K562 (cell line): ENCODE measurements around the gene SLC17A9. TPM values are rescaled to one million over a fixed set of nuclear protein-coding genes. Genes with fewer than 3 reads are reported as not detected.
A peak's percentile ranks its signal among the peaks of the same experiment; 100 is the strongest.

ENCODE experiments used
- ASH1L ChIP-seq: fragments of 450-650 bp; IDR thresholded peaks from 2 replicates; pipeline ENCODE4 v1.6.1; 2018; ENCODE audit warnings: borderline replicate concordance, mild to moderate bottlenecking, low read depth; ENCODE audit not compliant: partially characterized antibody
- CAMTA2 ChIP-seq: fragments of 250-450 bp; sonication (Bioruptor Pico); conservative IDR thresholded peaks from 2 replicates; pipeline ENCODE4 v1.5.1; 2022
- CBFB ChIP-seq: sonication (generic); formaldehyde crosslinking; IDR thresholded peaks from 2 replicates; pipeline ENCODE4 v1.4.0; 2020; ENCODE audit warnings: mild to moderate bottlenecking, missing genetic modification reagents
- COPS2 ChIP-seq: fragments of 450-650 bp; conservative IDR thresholded peaks from 2 replicates; pipeline ENCODE4 v1.6.1; 2016; ENCODE audit warnings: mild to moderate bottlenecking, moderate library complexity
- CREB1 ChIP-seq, 2 experiments: sonication (generic) in 1 of 2; formaldehyde crosslinking in 1 of 2; IDR thresholded peaks; 2 replicates each; pipeline versions ENCODE4 v1.6.1 to v1.8.0; 2012 to 2022; ENCODE audit warnings: inconsistent platforms in 1 of 2, mild to moderate bottlenecking in 1 of 2, missing genetic modification reagents in 1 of 2, moderate library complexity in 1 of 2
- E2F5 ChIP-seq: sonication (generic); formaldehyde crosslinking; IDR thresholded peaks from 2 replicates; pipeline ENCODE4 v1.8.0; 2022; ENCODE audit warnings: mild to moderate bottlenecking, missing genetic modification reagents
- ELF4 ChIP-seq: fragments of 450-650 bp; formaldehyde crosslinking; IDR thresholded peaks from 2 replicates; pipeline ENCODE4 v1.4.0; 2022; ENCODE audit warnings: missing genetic modification characterization
- FUS ChIP-seq: fragments of 200-400 bp; formaldehyde crosslinking; optimal IDR thresholded peaks from 2 replicates; pipeline ENCODE3; 2017; ENCODE audit warnings: low read depth, low read length
- NFATC3 ChIP-seq: fragments of 450-650 bp; IDR thresholded peaks from 2 replicates; pipeline ENCODE4 v1.6.1; 2017; ENCODE audit warnings: mild to moderate bottlenecking
- NR2F6 ChIP-seq: fragments of 450-650 bp; formaldehyde crosslinking; IDR thresholded peaks from 2 replicates; pipeline ENCODE4 v1.4.0; 2020; ENCODE audit warnings: mild to moderate bottlenecking
- POLR3A ChIP-seq: IDR thresholded peaks from 2 replicates; pipeline ENCODE4 v1.6.1; 2011; ENCODE audit warnings: borderline replicate concordance, mild to moderate bottlenecking, moderate library complexity; ENCODE audit not compliant: insufficient read length, insufficient read depth; ENCODE audit errors: extremely low read depth
- RCOR1 ChIP-seq, 2 experiments: IDR thresholded peaks; 2 replicates each; pipeline ENCODE4 v1.6.1; 2012; ENCODE audit warnings: low read depth in 2 of 2, low read length in 2 of 2, borderline replicate concordance in 1 of 2, improper control_type of control experiment in 1 of 2
- SMARCA4 ChIP-seq: fragments of 450-650 bp; IDR thresholded peaks from 2 replicates; pipeline ENCODE4 v1.6.1; 2016
- SRSF7 ChIP-seq: fragments of 200-400 bp; formaldehyde crosslinking; optimal IDR thresholded peaks from 2 replicates; pipeline ENCODE3; 2017; ENCODE audit warnings: mild to moderate bottlenecking, low read depth, low read length
- U2AF1 ChIP-seq: fragments of 200-400 bp; formaldehyde crosslinking; optimal IDR thresholded peaks from 2 replicates; pipeline ENCODE3; 2017; ENCODE audit warnings: mild to moderate bottlenecking, low read depth, low read length, moderate library complexity
- ZBTB1 ChIP-seq: sonication (generic); formaldehyde crosslinking; IDR thresholded peaks from 2 replicates; pipeline ENCODE4 v1.8.1; 2023; ENCODE audit warnings: missing genetic modification reagents, low read depth, mild to moderate bottlenecking, borderline replicate concordance
- ZNF12 ChIP-seq: sonication (generic); formaldehyde crosslinking; IDR thresholded peaks from 2 replicates; pipeline ENCODE4 v1.4.0; 2020; ENCODE audit warnings: mild to moderate bottlenecking, missing genetic modification reagents
- ZNF165 ChIP-seq: fragments of 250-450 bp; sonication (Bioruptor Pico); IDR thresholded peaks from 2 replicates; pipeline ENCODE4 v1.4.0; 2020; ENCODE audit warnings: borderline replicate concordance
- ZNF445 ChIP-seq: fragments of 250-450 bp; sonication (Bioruptor Pico); IDR thresholded peaks from 2 replicates; pipeline ENCODE4 v1.4.0; 2020; ENCODE audit warnings: low read depth, mild to moderate bottlenecking, moderate library complexity
- polyA plus RNA-seq, 8 experiments: library from polyadenylated mRNA; depleted of rRNA in 4 of 8; stranded (reverse) in 5 of 8; unstranded in 3 of 8; fragments of >200 nt; fragmentation: Nextera tagmentation in 2 of 8; fragmentation: Illumina TruSeq in 1 of 8; extraction: Ambion mirVana in 2 of 8; extraction: Trizol in 1 of 8; gene quantifications; 2 replicates each; pipeline versions ENCODE4 v1.2.1 to v1.2.3, GENCODE V29; 2011 to 2014; ENCODE audit warnings: inconsistent platforms in 1 of 8, missing spikeins in 1 of 8
- total RNA-seq, 7 experiments: library from RNA; depleted of rRNA in 6 of 7; stranded (reverse); fragments of >200 nt in 6 of 7; fragmentation: Illumina TruSeq in 2 of 7; extraction: Trizol in 2 of 7; gene quantifications; 2 replicates each; pipeline versions ENCODE4 v1.2.1 to v1.2.3, GENCODE V29; 2011 to 2021; ENCODE audit warnings: low replicate concordance in 1 of 7
- TF ChIP-seq, protein P1 (sequence below): fragments of 250-450 bp; sonication (Bioruptor Pico); IDR thresholded peaks from 2 replicates; pipeline ENCODE4 v1.8.0; 2021; ENCODE audit warnings: moderate library complexity, mild to moderate bottlenecking, inconsistent platforms
- TF ChIP-seq, protein P2 (sequence below): fragments of 450-650 bp; IDR thresholded peaks from 2 replicates; pipeline ENCODE4 v1.6.1; 2017; ENCODE audit warnings: antibody characterized with exemption
- TF ChIP-seq, protein P3 (sequence below): fragments of 250-450 bp; sonication (Bioruptor Pico); IDR thresholded peaks from 2 replicates; pipeline ENCODE4 v1.8.0; 2021; ENCODE audit warnings: moderate library complexity, mild to moderate bottlenecking, inconsistent platforms

Gene SLC17A9
- total and polyA plus RNA-seq, 9 of the 15 experiments (the other 6 are each of a cell fraction or from before 2014, with no cell fraction given): 0.04 to 0.31 TPM; not detected in 7

DNA sequence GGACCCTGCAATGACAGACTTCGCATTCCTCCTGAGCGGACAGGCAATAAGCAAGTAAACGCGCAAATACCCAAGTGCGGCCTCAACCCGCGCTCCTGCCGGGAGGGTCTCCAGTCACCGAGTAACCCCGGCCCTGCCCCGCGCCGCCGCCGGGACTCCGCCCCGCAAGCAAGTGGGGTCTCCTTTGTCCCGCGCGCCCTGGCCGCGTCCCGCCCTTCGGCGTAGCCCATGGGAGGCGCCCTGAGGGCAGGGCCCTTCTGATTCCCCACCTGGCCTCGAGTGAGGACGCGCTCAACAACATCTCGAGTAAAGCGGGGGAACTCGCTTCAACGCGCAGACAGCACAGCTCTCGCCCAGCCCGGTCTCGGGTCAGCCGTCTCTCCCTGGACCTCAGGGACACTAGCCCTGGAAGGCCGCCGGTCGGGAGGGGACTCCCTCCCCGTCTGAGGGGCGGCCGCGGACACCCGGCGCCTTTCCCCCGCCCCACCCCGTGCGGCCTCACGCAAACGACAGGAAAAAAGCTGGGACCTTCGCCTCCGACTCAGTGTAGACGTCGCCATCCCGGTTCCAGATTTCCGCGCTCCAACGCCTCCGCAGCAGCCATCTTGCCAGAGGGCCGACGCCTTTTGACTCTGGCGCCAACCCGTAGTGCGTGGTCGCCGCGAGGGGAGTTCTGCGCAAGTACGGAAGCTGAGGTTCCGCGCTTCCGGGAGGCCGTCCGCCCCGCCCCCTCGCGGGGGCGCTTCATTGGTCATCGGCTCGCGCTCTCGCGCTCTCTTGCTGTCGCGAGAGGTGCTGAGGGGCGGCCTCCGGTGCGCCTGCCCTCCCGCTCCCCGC, 15.0 kb upstream of the SLC17A9 start (continued):
- TF ChIP-seq U2AF1 (no peak), E2F5 (CRISPR knock-in tag) (peak; percentile 17; the same call in 1 of the 2 replicates), ZNF12 (no peak; the same call in 1 of the 2 replicates), RCOR1 (IDR thresholded peaks at IDR 0.05; ENCODE audit: borderline replicate concordance in 1 of 2, low read depth in 2 of 2, low read length in 2 of 2) (no peak), POLR3A (no peak), SMARCA4 (peak; percentile 20; the same call in 1 of the 2 replicates), FUS (no peak), ZBTB1 (CRISPR knock-in tag) (no peak), ZNF445 (CRISPR knock-in tag) (no peak), CAMTA2 (no peak), COPS2 (no peak), CREB1 (IDR thresholded peaks at IDR 0.05) (peak; percentile 43; the same call in 1 of the 2 replicates), CREB1 (CRISPR knock-in tag; IDR thresholded peaks at IDR 0.05) (peak; percentile 33; the same call in 1 of the 2 replicates), NFATC3 (no peak), NR2F6 (CRISPR knock-in tag) (no peak), SRSF7 (no peak), CBFB (peak; percentile 51; the same call in 1 of the 2 replicates), ELF4 (no peak), ZNF165 (CRISPR knock-in tag) (no peak), ASH1L (peak; percentile 38)
- TF ChIP-seq, protein P1, sequence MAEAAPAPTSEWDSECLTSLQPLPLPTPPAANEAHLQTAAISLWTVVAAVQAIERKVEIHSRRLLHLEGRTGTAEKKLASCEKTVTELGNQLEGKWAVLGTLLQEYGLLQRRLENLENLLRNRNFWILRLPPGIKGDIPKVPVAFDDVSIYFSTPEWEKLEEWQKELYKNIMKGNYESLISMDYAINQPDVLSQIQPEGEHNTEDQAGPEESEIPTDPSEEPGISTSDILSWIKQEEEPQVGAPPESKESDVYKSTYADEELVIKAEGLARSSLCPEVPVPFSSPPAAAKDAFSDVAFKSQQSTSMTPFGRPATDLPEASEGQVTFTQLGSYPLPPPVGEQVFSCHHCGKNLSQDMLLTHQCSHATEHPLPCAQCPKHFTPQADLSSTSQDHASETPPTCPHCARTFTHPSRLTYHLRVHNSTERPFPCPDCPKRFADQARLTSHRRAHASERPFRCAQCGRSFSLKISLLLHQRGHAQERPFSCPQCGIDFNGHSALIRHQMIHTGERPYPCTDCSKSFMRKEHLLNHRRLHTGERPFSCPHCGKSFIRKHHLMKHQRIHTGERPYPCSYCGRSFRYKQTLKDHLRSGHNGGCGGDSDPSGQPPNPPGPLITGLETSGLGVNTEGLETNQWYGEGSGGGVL (CRISPR knock-in tag): no peak
- TF ChIP-seq, protein P2, sequence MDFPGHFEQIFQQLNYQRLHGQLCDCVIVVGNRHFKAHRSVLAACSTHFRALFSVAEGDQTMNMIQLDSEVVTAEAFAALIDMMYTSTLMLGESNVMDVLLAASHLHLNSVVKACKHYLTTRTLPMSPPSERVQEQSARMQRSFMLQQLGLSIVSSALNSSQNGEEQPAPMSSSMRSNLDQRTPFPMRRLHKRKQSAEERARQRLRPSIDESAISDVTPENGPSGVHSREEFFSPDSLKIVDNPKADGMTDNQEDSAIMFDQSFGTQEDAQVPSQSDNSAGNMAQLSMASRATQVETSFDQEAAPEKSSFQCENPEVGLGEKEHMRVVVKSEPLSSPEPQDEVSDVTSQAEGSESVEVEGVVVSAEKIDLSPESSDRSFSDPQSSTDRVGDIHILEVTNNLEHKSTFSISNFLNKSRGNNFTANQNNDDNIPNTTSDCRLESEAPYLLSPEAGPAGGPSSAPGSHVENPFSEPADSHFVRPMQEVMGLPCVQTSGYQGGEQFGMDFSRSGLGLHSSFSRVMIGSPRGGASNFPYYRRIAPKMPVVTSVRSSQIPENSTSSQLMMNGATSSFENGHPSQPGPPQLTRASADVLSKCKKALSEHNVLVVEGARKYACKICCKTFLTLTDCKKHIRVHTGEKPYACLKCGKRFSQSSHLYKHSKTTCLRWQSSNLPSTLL: no peak
- TF ChIP-seq, protein P3, sequence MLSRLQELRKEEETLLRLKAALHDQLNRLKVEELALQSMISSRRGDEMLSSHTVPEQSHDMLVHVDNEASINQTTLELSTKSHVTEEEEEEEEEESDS: no peak
